B cell (primary cell): ENCODE measurements around the gene MECR. TPM values are rescaled to one million over a fixed set of nuclear protein-coding genes. Genes with fewer than 3 reads are reported as not detected.

Experiments used
- ATAC-seq: fragments of 200-7000 bp; cut with Tn5 transposase; one replicate; pipeline ENCODE4 v1.10.0; 2021; ENCODE audit warnings: low read depth, mild to moderate bottlenecking, moderate number of reproducible peaks, moderate library complexity
- CTCF ChIA-PET: fragments of 350-600 bp; sonication (Branson Sonifier 250); formaldehyde crosslinking; loops from one replicate; lab custom pipeline; 2021; ENCODE audit warnings: antibody characterized with exemption, inconsistent platforms; lab: Charles Lee
- POLR2A ChIA-PET: fragments of 350-600 bp; sonication (Branson Sonifier 250); formaldehyde crosslinking; loops from one replicate; lab custom pipeline; 2021; ENCODE audit warnings: antibody characterized with exemption; lab: Charles Lee
- DNase-seq: peaks from one replicate; pipeline ENCODE4 v3.0.0; 2013
- H2AFZ ChIP-seq: 2 replicates; pipeline ENCODE4 v1.6.1; 2012; ENCODE audit warnings: mild to moderate bottlenecking, low read depth, low read length; ENCODE audit not compliant: insufficient read depth, poor library complexity, severe bottlenecking
- H3K27ac ChIP-seq, 2 donors: 1 replicate in 1 of 2; 2 replicates in 1 of 2; pipeline ENCODE4 v1.5.1; 2012 to 2013; ENCODE audit warnings: low read length in 2 of 2, mild to moderate bottlenecking in 2 of 2, moderate library complexity in 1 of 2
- H3K27me3 ChIP-seq, 4 experiments: fragments of 200-600 bp in 1 of 4; sonication (generic) in 1 of 4; replicated peaks in 1 of 4; 1 replicate in 2 of 4; 2 replicates in 2 of 4; pipeline versions ENCODE4 v1.6.1 to v1.7.0; 2013 to 2016; ENCODE audit warnings: low read length in 3 of 4, mild to moderate bottlenecking in 2 of 4, mixed read lengths in 1 of 4, moderate library complexity in 1 of 4; ENCODE audit not compliant: insufficient read depth in 4 of 4, control insufficient read depth in 3 of 4; ENCODE audit errors: control extremely low read depth in 1 of 4
- H3K36me3 ChIP-seq, 2 experiments: replicated peaks in 1 of 2; 1 replicate in 1 of 2; 2 replicates in 1 of 2; pipeline versions ENCODE4 v1.6.1 to v1.7.1; 2013; ENCODE audit warnings: low read length in 1 of 2; ENCODE audit not compliant: insufficient read depth in 2 of 2, control insufficient read depth in 1 of 2; ENCODE audit errors: control extremely low read depth in 1 of 2, extremely low read depth in 1 of 2
- H3K4me1 ChIP-seq, 2 donors: fragments of 200-600 bp in 1 of 2; sonication (generic) in 1 of 2; 1 replicate in 1 of 2; 2 replicates in 1 of 2; pipeline versions ENCODE4 v1.5.1 to v1.6.1; 2013 to 2017; ENCODE audit warnings: low read length in 2 of 2; ENCODE audit not compliant: control insufficient read depth in 2 of 2, insufficient read depth in 2 of 2
- H3K4me2 ChIP-seq: replicated peaks from 2 replicates; pipeline ENCODE3; 2012; ENCODE audit warnings: mild to moderate bottlenecking, low read depth, low read length; ENCODE audit not compliant: poor library complexity, severe bottlenecking
- H3K4me3 ChIP-seq, 5 experiments: fragments of 200-600 bp in 1 of 5; sonication (generic) in 1 of 5; 1 replicate in 3 of 5; 2 replicates in 2 of 5; pipeline versions ENCODE4 v1.5.1 to v1.7.0; 2011 to 2016; ENCODE audit warnings: low read length in 4 of 5, mild to moderate bottlenecking in 4 of 5, low read depth in 2 of 5, control low read depth in 1 of 5, moderate library complexity in 1 of 5; ENCODE audit not compliant: insufficient read depth in 1 of 5; ENCODE audit errors: control extremely low read depth in 1 of 5, extremely low read depth in 1 of 5
- H3K79me2 ChIP-seq: fragments of 200-600 bp; sonication (generic); one replicate; pipeline ENCODE4 v1.6.0; 2016; ENCODE audit warnings: low read length; ENCODE audit not compliant: control insufficient read depth, insufficient read depth
- H3K9ac ChIP-seq: fragments of 200-600 bp; sonication (generic); 2 replicates; pipeline ENCODE4 v1.6.1; 2017; ENCODE audit warnings: mild to moderate bottlenecking, low read length, moderate library complexity
- H3K9me3 ChIP-seq, 3 donors: one replicate each; pipeline versions ENCODE4 v1.6.1 to v1.7.1; 2013; ENCODE audit warnings: low read length in 2 of 3; ENCODE audit not compliant: control insufficient read depth in 2 of 3, insufficient read depth in 1 of 3; ENCODE audit errors: control extremely low read depth in 1 of 3
- H4K20me1 ChIP-seq: 2 replicates; pipeline ENCODE4 v1.6.0; 2012; ENCODE audit warnings: mild to moderate bottlenecking, low read length; ENCODE audit not compliant: insufficient read depth, control insufficient read depth, poor library complexity, severe bottlenecking
- H3K27ac Mint-ChIP-seq: one replicate; pipeline ENCODE4 v1.8.0; 2021; ENCODE audit warnings: mixed read lengths
- H3K27me3 Mint-ChIP-seq: one replicate; pipeline ENCODE4 v1.8.0; 2021; ENCODE audit warnings: mixed read lengths
- H3K4me1 Mint-ChIP-seq: one replicate; pipeline ENCODE4 v1.8.0; 2021; ENCODE audit warnings: mixed read lengths
- H3K4me3 Mint-ChIP-seq: one replicate; pipeline ENCODE4 v1.8.0; 2021; ENCODE audit warnings: mixed read lengths
- H3K9me3 Mint-ChIP-seq: one replicate; pipeline ENCODE4 v1.8.0; 2022; ENCODE audit warnings: mixed read lengths; ENCODE audit not compliant: insufficient read depth
- CTCF ChIP-seq: fragments of 200-600 bp; IDR thresholded peaks from one replicate; pipeline ENCODE4 v1.8.0; 2022; ENCODE audit warnings: antibody characterized with exemption, mild to moderate bottlenecking
- EZH2 ChIP-seq: IDR thresholded peaks from 2 replicates; pipeline ENCODE4 v1.6.1; 2012; ENCODE audit warnings: borderline replicate concordance, low read depth, mild to moderate bottlenecking, moderate library complexity, low read length; ENCODE audit not compliant: insufficient read depth, poor library complexity, severe bottlenecking
- WGBS: methylation state at CpG from one replicate; pipeline ENCODE4 v1.1.5; 2013; ENCODE audit warnings: missing lambda C conversion rate; ENCODE audit not compliant: insufficient coverage; 5-methylcytosine and 5-hydroxymethylcytosine counted together
- intact Hi-C: fragments of 100-400 bp; cut with micrococcal nuclease; formaldehyde crosslinking; loops from one replicate; pipeline ENCODE4 v1.10.0; 2022
- polyA plus RNA-seq: library from polyadenylated mRNA; depleted of rRNA; stranded (reverse); fragments of >200 nt; gene quantifications from 2 replicates; pipeline ENCODE4 v1.2.3, GENCODE V29; 2012
- total RNA-seq, 2 donors: library from RNA; stranded (reverse); fragments of 120-200 nt in 1 of 2; gene quantifications; 1 replicate in 1 of 2; 2 replicates in 1 of 2; pipeline versions ENCODE4 v1.2.3 to v1.2.4, GENCODE V29; 2013 to 2022

The MECR gene
- total and polyA plus RNA-seq, 2 donors (not counting 1 experiment from before 2014, with no cell fraction given) = 15.9 to 16.2 TPM

GRCh38 chr1:29172415-29172939 is 58.3 kb downstream of the MECR start:
- peaks cover 98% of the 10 kb centered on the region for H3K79me2 ChIP-seq
- 94% methylated on average over 6 of the region's 8 CpGs for WGBS
- no peak overlapping the region for H3K4me3 ChIP-seq
- H3K27ac ChIP-seq = no peak overlapping the region
- H3K4me1 ChIP-seq = peaks cover 19 to 28% of the 10 kb centered on the region in 2 donors
- peaks cover 3 to 29% of the 10 kb centered on the region in 2 experiments for H3K36me3 ChIP-seq
- H3K9ac ChIP-seq = no peak overlapping the region
- TF ChIP-seq CTCF (no peak), EZH2 (no peak)
- H3K9me3 ChIP-seq = no peaks in the 10 kb centered on the region
- no peaks in the 10 kb centered on the region for H3K27me3 ChIP-seq
- ATAC-seq (no peak), DNase-seq (no peak)
- no peaks in the 10 kb centered on the region for H3K9me3 Mint-ChIP-seq
- POLR2A ChIA-PET = interaction anchor here (3.1 kb wide), 1 partner anchor 9 kb away, joined by 9 read pairs; the partner anchor contains the start of gene SRSF4
- H2AFZ ChIP-seq = no peak overlapping the region
- H3K4me3 Mint-ChIP-seq = no peak overlapping the region
- H3K4me2 ChIP-seq = no peak overlapping the region
- H3K27me3 Mint-ChIP-seq = no peaks in the 10 kb centered on the region
- H3K27ac Mint-ChIP-seq = no peak overlapping the region
- H3K4me1 Mint-ChIP-seq = peaks cover 53% of the 10 kb centered on the region
- CTCF ChIA-PET = interaction anchor here (3.6 kb wide), 1 partner anchor 30 kb away, joined by 15 read pairs; no protein-coding TSS in a partner anchor
- intact Hi-C loops = no loop called here
- peaks cover 95% of the 10 kb centered on the region for H4K20me1 ChIP-seq

- ChIA-PET POLR2A (interaction anchor here (0.6 to 3.1 kb wide), 2 partner anchors 10 to 310 kb away, joined by 3 to 9 read pairs; partner anchors contain the start of gene SRSF4), CTCF (interaction anchor here (1.2 to 3.6 kb wide), 3 partner anchors 10 to 140 kb away, joined by 3 to 15 read pairs (median 9); partner anchors contain the start of gene SRSF4)
- DNase-seq = no peak
- Mint-ChIP-seq H3K27me3 (no peaks in the 10 kb centered on the region), H3K27ac (no peak overlapping the region), H3K9me3 (no peaks in the 10 kb centered on the region), H3K4me3 (peak overlapping the region; percentile 60), H3K4me1 (peaks cover 47% of the 10 kb centered on the region)
- no peak for TF ChIP-seq EZH2
- no peak for TF ChIP-seq CTCF
- H3K4me2 ChIP-seq = peak overlapping the region; percentile 39
- no peak overlapping the region for H3K9ac ChIP-seq
- no CpG with 5 or more reads among the region's 5 CpGs for whole genome bisulfite sequencing
- H3K27ac ChIP-seq = peak overlapping the region in 1 of 2 donors; percentile 9
- H3K36me3 ChIP-seq = peaks cover 8 to 29% of the 10 kb centered on the region in 2 experiments
- no peaks in the 10 kb centered on the region for H3K9me3 ChIP-seq
- H4K20me1 ChIP-seq = peaks cover 95% of the 10 kb centered on the region
- peaks cover 17 to 25% of the 10 kb centered on the region in 2 donors for H3K4me1 ChIP-seq
- no peak overlapping the region for H2AFZ ChIP-seq
- H3K27me3 ChIP-seq = no peaks in the 10 kb centered on the region
- intact Hi-C loops = no loop called here
- H3K79me2 ChIP-seq = peaks cover 98% of the 10 kb centered on the region
- H3K4me3 ChIP-seq = no peak overlapping the region
- no peak for ATAC-seq
These were observed 59.2 kb downstream of the MECR start for GRCh38 chr1:29171521-29171920.
